ENCODE data around the gene LLGL1. TPM values are rescaled to one million over a fixed set of nuclear protein-coding genes. Genes with fewer than 3 reads are reported as not detected.
A peak's percentile ranks its signal among the peaks of the same experiment; 100 is the strongest.

Gene LLGL1
- 10 to 100 TPM; 25.7 to 30.3 (median 28.0) TPM for total RNA-seq

GRCh38 chr17:18225121-18225641 lies at the start of gene LLGL1:
LLGL1 (plus strand) TSS chr17:18225635; CDS start chr17:18225683, 48 bp downstream.
- Histone ChIP-seq H3K4me3 (peak within 1 kb of the TSS; percentile 58 to 82 (median 68)), H3K9me3 (no peaks in the 10 kb centered on the region), H3K27me3 (no peaks in the 10 kb centered on the region), H3K4me1 (peaks cover 19 to 50% (median 19%) of the 10 kb centered on the region in 3 donors), H3K27ac (peak within 1 kb of the TSS; percentile 78 to 86 (median 82)), H3K36me3 (no peaks in the 10 kb centered on the region)
- intact Hi-C loops (cut with DNase I): no loop called here
- no peak for TF ChIP-seq POLR2A (IDR thresholded peaks at IDR 0.05)
- no peak for TF ChIP-seq CTCF (IDR thresholded peaks at IDR 0.05)
- peak; percentile 88 for DNase-seq
- WGBS, 2 donors: 3% methylated on average over 5 of the region's 60 CpGs; no CpG with 5 or more reads in 1 of the 2 donors

DNA sequence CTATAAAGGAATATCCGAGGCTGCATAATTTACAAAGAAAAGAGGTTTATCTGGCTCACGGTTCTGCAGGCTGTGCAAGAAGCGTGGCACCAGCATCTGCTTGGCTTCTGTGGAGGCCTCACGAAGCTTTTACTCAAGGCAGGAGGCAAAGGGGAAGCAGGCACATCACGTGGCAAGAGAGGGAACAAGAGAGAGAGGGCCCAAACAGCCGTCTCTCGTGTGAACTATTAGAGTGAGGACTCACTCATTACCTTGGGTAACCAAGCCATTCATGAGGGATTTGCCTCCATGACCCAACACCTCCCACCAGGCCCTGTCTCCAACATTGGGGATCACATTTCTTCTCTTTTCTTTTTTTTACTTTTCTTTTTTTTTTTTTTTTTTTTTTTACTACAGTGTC lies 49.3 kb upstream of the LLGL1 start:
- Histone ChIP-seq H3K27ac (no peak overlapping the region), H3K4me1 (peaks cover under 1 to 9% (median 1%) of the 10 kb centered on the region in 3 donors), H3K36me3 (no peaks in the 10 kb centered on the region), H3K4me3 (no peak overlapping the region), H3K9me3 (no peaks in the 10 kb centered on the region), H3K27me3 (no peaks in the 10 kb centered on the region)
- no peak for DNase-seq
- intact Hi-C loops (cut with DNase I): no loop called here
- WGBS, 2 donors: 62 to 69% methylated on average over 7 of the region's 7 CpGs
- TF ChIP-seq POLR2A (IDR thresholded peaks at IDR 0.05) (no peak), CTCF (IDR thresholded peaks at IDR 0.05) (no peak)

GRCh38 chr17:18177133-18177532 lies 48.3 kb upstream of the LLGL1 start:
- DNase-seq: no peak
- TF ChIP-seq POLR2A (IDR thresholded peaks at IDR 0.05) (no peak), CTCF (IDR thresholded peaks at IDR 0.05) (no peak)
- intact Hi-C loops (cut with DNase I): no loop called here
- Histone ChIP-seq H3K4me1 (peaks cover 9 to 19% (median 10%) of the 10 kb centered on the region in 3 donors), H3K36me3 (no peaks in the 10 kb centered on the region), H3K27me3 (no peaks in the 10 kb centered on the region), H3K9me3 (no peaks in the 10 kb centered on the region), H3K4me3 (no peak overlapping the region), H3K27ac (no peak overlapping the region)

DNA sequence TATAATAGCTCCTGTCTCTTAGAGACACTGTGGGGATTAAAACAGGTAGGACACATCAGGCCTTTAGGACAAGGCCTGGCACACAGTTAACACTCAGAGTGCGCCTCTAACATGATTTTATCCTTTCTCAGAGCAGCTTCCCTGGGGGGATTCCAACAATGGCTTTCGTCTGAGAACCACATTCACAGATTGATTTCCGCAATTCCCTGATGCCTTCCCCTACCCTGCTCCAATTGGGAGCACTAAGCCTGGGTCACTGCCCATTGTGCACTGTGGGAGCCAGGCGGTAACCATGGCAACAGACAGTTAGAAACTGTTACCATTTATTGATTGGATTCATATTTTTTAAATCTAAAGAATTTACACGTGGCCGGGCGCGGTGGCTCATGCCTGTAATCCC lies 47.7 kb upstream of the LLGL1 start:
- Histone ChIP-seq H3K36me3 (no peaks in the 10 kb centered on the region), H3K27me3 (no peaks in the 10 kb centered on the region), H3K9me3 (no peaks in the 10 kb centered on the region), H3K27ac (no peak overlapping the region), H3K4me1 (peaks cover 15 to 24% (median 15%) of the 10 kb centered on the region in 3 donors), H3K4me3 (no peak overlapping the region)
- DNase-seq: no peak
- WGBS, 2 donors: 92% methylated on average over 6 to 8 of the region's 8 CpGs
- TF ChIP-seq CTCF (IDR thresholded peaks at IDR 0.05): no peak
- TF ChIP-seq POLR2A (IDR thresholded peaks at IDR 0.05): no peak
- intact Hi-C loops (cut with DNase I): no loop called here

DNA sequence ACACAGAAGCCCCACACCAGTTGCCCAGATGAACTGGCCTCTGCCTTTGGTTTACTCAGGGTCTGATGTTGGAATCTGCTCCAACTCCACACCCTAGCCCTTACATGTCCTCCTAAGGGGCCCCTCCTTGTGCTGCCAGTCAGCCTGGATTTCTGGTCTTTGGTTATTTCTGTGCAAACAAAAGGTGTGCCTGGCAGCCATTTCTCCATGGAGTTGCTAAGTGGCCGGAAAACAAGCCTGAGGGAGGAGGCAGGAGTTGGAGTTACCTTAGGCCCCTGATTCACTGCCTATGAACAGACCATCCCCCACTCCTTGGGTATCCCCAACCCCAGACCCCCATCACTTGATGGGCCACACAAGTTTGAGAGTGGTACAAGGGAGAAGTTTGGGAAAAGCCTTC lies 46.2 kb upstream of the LLGL1 start:
- no peak for DNase-seq
- no peaks in the 10 kb centered on the region for H3K27me3 ChIP-seq

More for the DNA sequence above, 46.2 kb upstream of the LLGL1 start:
- H3K36me3 ChIP-seq: no peaks in the 10 kb centered on the region
- TF ChIP-seq POLR2A (IDR thresholded peaks at IDR 0.05): no peak
- no peak for TF ChIP-seq CTCF (IDR thresholded peaks at IDR 0.05)
- intact Hi-C loops (cut with DNase I): no loop called here
- no peaks in the 10 kb centered on the region for H3K9me3 ChIP-seq
- 60% methylated on average over 1 of the region's 1 CpG; no CpG with 5 or more reads in 1 of the 2 donors for WGBS, 2 donors
- peaks cover 15 to 24% (median 15%) of the 10 kb centered on the region in 3 donors for H3K4me1 ChIP-seq
- no peak overlapping the region for H3K4me3 ChIP-seq
- H3K27ac ChIP-seq: no peak overlapping the region

All from esophagus squamous epithelium (tissue), 5 donors.